HG02588 (cell line): ENCODE measurements around the gene AMOTL1.
A peak's percentile ranks its signal among the peaks of the same experiment; 100 is the strongest.

Experiments
- ATAC-seq: cut with Tn5 transposase; IDR thresholded peaks from one replicate; pipeline ENCODE4 v1.9.1; 2021; ENCODE audit warnings: mild to moderate bottlenecking, moderate library complexity; ENCODE audit not compliant: unreplicated experiment

Gene AMOTL1

GRCh38 chr11:94766713-94767206, 1.4 kb upstream of the AMOTL1 start:
- no peak for ATAC-seq

- no peak for ATAC-seq
Observed at GRCh38 chr11:94767291-94767690, 865 bp upstream of the AMOTL1 start.

GRCh38 chr11:94768602-94769541, 716 bp downstream of the AMOTL1 start:
- no peak for ATAC-seq

GRCh38 chr11:94769880-94770279, 1.7 kb downstream of the AMOTL1 start:
- ATAC-seq = no peak

- no peak for ATAC-seq
Observed at GRCh38 chr11:94770563-94771120, 2.5 kb downstream of the AMOTL1 start.

GRCh38 chr11:94771390-94771789, 3.2 kb downstream of the AMOTL1 start:
- ATAC-seq = no peak

GRCh38 chr11:94771951-94772350, 3.8 kb downstream of the AMOTL1 start:
- no peak for ATAC-seq

GRCh38 chr11:94773842-94774241, 5.7 kb downstream of the AMOTL1 start:
- no peak for ATAC-seq

GRCh38 chr11:94774345-94774744, 6.2 kb downstream of the AMOTL1 start:
- ATAC-seq = no peak

GRCh38 chr11:94775567-94776327, 7.6 kb downstream of the AMOTL1 start:
- ATAC-seq = no peak

- no peak for ATAC-seq
Observed at GRCh38 chr11:94776351-94777321, 8.5 kb downstream of the AMOTL1 start.

GRCh38 chr11:94780432-94780831, 12.3 kb downstream of the AMOTL1 start:
- ATAC-seq = no peak

- ATAC-seq = no peak
Observed at GRCh38 chr11:94781837-94782236, 13.7 kb downstream of the AMOTL1 start.

- no peak for ATAC-seq
Observed at GRCh38 chr11:94782446-94782845, 14.3 kb downstream of the AMOTL1 start.

- no peak for ATAC-seq
Observed at GRCh38 chr11:94784884-94785283, 16.7 kb downstream of the AMOTL1 start.

GRCh38 chr11:94785509-94785908, 17.4 kb downstream of the AMOTL1 start:
- no peak for ATAC-seq

- peak; percentile 57 for ATAC-seq
Observed at GRCh38 chr11:94786264-94787126, 18.3 kb downstream of the AMOTL1 start.

GRCh38 chr11:94787801-94788200, 19.6 kb downstream of the AMOTL1 start:
- no peak for ATAC-seq

GRCh38 chr11:94788396-94788795, 20.2 kb downstream of the AMOTL1 start:
- no peak for ATAC-seq
